MG63 (cell line): ENCODE results near the gene LUZP2. TPM values are rescaled to one million over a fixed set of nuclear protein-coding genes. Genes with fewer than 3 reads are reported as not detected.
"Not testable (repeated sequence)": the region's sequence is repeated elsewhere in the genome, so short reads cannot be mapped to it uniquely, and the experiment has no call there.

Experiments used
- DNase-seq: peaks from one replicate; pipeline ENCODE4 v3.0.0-alpha.2; 2020
- H3K27me3 ChIP-seq: fragments of 250-450 bp; sonication (Bioruptor Pico); 2 replicates; pipeline ENCODE4 v1.5.1; 2020; ENCODE audit warnings: mild to moderate bottlenecking, moderate library complexity
- H3K36me3 ChIP-seq: fragments of 250-450 bp; sonication (Bioruptor Pico); 2 replicates; pipeline ENCODE4 v1.5.1; 2020; ENCODE audit warnings: mild to moderate bottlenecking, moderate library complexity
- H3K4me3 ChIP-seq: fragments of 250-450 bp; sonication (Bioruptor Pico); 2 replicates; pipeline ENCODE4 v1.5.1; 2020; ENCODE audit warnings: mild to moderate bottlenecking, moderate library complexity
- H3K9me3 ChIP-seq: fragments of 250-450 bp; sonication (Bioruptor Pico); 2 replicates; pipeline ENCODE4 v1.5.1; 2020; ENCODE audit warnings: mild to moderate bottlenecking, moderate library complexity
- total RNA-seq: library from RNA; depleted of rRNA; stranded (reverse); fragments of >200 nt; shearing (Covaris generic); gene quantifications from 2 replicates; pipeline ENCODE4 v1.2.3, GENCODE V29; 2014; ENCODE audit warnings: low replicate concordance

Gene LUZP2
- total RNA-seq, 1 experiment from 2014 or later: 1.5 TPM

- no peaks in the 10 kb centered on the region for H3K36me3 ChIP-seq
- H3K9me3 ChIP-seq: no peaks in the 10 kb centered on the region
- no peaks in the 10 kb centered on the region for H3K27me3 ChIP-seq
- no peak overlapping the region for H3K4me3 ChIP-seq
- DNase-seq: no peak
Measured at GRCh38 chr11:24885580-24886173, 388.8 kb downstream of the LUZP2 start.

DNA sequence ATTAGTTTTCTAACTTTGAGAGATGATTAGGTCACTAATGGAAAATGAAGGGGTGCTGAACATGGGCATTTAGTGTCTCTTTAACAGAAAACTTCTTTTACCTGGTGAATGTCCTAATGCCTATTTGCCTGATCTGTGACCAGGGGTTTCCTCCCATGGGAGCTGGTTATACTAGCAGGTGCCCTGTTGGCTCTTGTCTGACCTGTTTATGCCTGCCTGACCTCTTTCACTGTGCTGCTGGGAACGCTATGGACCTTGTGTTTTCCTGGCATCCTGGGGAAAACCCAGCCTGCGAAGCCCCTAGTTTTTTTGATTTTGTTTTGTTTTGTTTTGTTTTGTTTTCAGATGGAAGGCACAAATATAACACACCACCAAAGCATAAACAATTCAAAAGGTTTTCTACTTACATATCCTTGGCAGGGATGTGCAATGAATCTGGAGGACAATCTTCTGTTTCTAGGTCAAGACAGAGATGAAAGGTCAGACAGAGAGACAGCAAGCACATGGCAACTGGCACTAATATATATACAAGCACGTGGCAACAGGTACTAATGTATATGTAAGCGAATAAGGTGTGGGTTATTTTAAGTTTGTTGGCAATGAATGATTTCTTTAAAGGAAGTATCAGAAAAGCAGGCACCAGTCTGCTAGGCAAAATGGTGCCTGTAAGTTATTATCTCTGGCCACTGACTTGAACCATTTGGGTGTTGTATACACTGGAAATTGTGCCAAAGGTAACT lies 390.2 kb downstream of the LUZP2 start:
- no peak overlapping the region for H3K4me3 ChIP-seq
- no peaks in the 10 kb centered on the region for H3K27me3 ChIP-seq
- DNase-seq: no peak
- no peaks in the 10 kb centered on the region for H3K9me3 ChIP-seq
- H3K36me3 ChIP-seq: no peaks in the 10 kb centered on the region

DNA sequence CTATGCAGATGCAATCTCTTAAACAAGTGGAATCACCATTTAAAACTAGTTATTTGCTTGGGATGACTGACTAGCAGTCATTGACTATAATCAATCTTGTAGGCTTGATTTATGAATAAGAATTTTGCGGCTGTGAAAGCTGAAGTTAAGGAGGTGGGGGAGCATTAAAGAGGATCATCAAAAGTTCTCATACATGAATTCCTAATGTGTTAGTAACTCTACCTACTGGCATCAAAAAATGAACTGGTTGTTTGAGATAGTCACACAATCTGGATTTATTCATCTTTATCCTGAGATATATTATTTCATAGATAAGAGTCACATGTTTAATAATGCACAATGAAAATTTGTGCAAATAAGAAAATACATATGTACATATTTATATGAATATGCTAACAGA lies 393.6 kb downstream of the LUZP2 start:
- no peak for DNase-seq
- H3K36me3 ChIP-seq: no peaks in the 10 kb centered on the region
- no peaks in the 10 kb centered on the region for H3K9me3 ChIP-seq
- H3K27me3 ChIP-seq: no peaks in the 10 kb centered on the region
- no peak overlapping the region for H3K4me3 ChIP-seq

DNA sequence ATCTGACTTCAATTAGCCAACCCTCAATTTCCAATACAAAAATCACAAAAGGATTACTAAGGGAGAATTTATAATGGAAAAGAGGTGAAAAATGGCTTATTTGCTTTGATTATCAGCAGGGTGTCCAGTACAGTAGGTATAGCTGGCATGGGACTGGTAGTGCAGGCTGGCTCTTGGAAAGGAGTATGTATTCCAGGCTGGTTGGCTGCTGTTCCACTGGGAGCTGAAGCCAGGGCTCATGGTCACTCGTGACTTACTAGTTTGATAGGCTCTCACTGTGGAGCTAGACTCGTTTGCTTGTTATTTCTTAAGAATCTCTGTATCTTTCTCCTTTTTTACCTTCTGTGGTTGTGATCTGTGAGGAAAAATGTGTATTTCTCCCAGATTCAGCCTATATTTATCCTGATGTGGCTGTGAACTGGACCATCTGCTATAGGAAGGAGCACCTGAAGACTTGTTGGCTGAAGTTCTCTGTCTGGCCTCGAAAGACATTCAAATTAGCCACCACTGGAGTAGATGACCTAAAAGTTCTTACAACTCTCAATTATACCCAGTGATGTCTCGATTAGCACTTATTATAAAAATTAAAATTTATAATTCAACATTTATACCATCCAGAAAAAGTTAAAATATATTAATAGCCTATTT lies 395.1 kb downstream of the LUZP2 start:
- not testable (repeated sequence) for DNase-seq, H3K27me3 ChIP-seq, H3K36me3 ChIP-seq, H3K4me3 ChIP-seq, H3K9me3 ChIP-seq

DNA sequence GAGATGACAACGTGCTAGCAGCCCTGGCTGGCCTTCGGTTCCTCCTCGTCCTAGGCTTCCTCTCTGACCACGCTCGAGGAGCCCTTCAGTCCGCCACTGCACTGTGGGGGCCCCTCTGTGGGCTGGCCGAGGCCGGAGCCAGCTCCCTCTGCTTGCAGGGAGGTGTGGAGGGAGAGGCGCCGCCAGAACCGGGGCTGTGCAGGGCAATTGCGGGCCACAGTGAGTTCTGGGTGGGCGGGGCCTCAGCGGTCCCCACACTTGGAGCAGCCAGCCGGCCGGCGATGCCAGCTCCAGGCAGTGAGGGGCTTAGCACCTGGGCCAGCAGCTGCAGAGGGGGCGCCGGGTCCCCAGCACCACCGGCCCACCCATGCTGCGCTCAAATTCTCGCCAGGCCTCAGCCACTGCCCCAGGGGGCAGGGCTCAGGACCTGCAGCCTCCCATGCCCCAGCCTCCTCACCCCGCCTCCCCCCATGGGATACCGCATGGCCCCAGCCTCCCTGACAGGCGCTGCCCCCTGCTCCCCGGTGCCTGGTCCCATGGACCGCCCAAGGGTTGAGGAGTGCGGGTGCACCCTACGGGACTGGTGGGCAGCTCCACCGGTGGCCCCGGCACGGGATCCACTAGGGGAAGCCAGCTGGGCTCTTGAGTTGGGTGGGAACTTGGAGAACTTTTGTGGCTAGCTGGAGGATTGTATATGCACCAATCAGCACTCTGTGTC lies 399.4 kb downstream of the LUZP2 start:
- DNase-seq: no peak
- Histone ChIP-seq H3K36me3 (no peaks in the 10 kb centered on the region), H3K9me3 (no peaks in the 10 kb centered on the region), H3K4me3 (no peak overlapping the region), H3K27me3 (no peaks in the 10 kb centered on the region)

DNA sequence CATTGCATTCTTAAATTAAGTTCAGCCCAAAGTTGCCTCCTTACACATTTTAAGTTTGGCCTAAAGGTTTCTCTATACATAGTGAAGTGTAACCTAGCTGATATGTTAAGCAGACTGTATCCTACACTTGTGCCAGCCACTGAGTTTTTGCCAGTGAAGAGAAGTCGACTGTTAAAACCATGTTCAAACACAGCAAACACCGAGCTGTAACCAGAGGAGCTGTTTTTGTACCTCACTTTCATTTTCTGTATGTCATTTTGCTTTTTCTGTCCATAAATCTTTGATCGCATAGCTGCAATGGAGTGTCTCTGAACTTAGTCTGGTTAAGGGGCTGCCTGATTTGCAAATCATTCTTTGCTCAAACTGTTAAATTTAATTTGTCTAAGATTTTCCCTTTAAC lies 403.7 kb downstream of the LUZP2 start:
- DNase-seq: no peak
- Histone ChIP-seq H3K4me3 (no peak overlapping the region), H3K36me3 (no peaks in the 10 kb centered on the region), H3K27me3 (no peaks in the 10 kb centered on the region), H3K9me3 (no peaks in the 10 kb centered on the region)

DNA sequence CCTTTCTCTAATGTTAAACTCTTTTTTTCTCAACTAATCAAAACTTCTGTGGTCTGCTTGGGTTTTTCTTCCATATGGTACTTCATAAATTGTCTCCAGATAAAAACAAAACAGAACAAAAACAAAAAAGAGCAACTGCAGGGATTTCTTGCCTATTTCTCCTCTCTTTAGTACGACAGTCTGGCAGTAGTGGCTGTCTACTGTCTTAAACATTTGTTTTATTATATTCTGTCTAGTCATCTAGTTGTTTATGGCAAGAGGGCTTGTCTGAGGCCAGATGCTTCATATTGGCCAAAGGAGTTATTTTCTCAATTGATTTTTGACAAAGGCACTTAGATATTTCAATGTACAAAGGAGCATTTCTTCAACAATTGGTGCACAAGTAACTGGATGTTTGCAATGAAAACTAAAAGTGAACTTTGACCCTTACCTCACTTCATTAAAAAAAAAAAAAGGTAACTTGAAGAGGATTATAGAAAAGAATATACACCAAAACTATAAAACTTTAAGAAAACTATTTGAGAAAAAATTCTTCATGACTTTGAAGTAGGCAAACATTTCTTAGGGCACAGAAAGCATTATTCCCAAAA lies 404.2 kb downstream of the LUZP2 start:
- no peaks in the 10 kb centered on the region for H3K36me3 ChIP-seq
- DNase-seq: no peak
- H3K4me3 ChIP-seq: no peak overlapping the region
- H3K9me3 ChIP-seq: no peaks in the 10 kb centered on the region
- H3K27me3 ChIP-seq: no peaks in the 10 kb centered on the region

DNA sequence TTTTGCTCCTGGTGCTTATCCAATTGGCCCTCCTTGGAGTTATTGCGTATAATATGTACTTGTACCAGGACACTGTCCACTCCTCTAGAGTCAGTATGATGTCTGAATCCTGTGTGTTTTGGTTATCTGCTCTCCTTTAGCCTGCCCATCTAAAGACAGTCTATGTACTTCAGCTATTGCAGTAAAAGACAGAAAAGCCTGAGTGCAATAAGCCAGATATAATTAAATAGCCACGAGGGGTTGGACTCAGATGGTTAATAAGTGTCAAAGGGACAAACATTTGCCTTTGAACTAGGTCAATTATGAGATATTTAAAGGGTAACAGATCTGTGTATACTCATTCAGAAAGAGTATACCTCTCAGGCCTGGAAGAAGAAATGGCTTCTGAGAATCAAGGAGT lies 406.7 kb downstream of the LUZP2 start:
- Histone ChIP-seq H3K36me3 (no peaks in the 10 kb centered on the region), H3K27me3 (no peaks in the 10 kb centered on the region), H3K9me3 (no peaks in the 10 kb centered on the region), H3K4me3 (no peak overlapping the region)
- no peak for DNase-seq

DNA sequence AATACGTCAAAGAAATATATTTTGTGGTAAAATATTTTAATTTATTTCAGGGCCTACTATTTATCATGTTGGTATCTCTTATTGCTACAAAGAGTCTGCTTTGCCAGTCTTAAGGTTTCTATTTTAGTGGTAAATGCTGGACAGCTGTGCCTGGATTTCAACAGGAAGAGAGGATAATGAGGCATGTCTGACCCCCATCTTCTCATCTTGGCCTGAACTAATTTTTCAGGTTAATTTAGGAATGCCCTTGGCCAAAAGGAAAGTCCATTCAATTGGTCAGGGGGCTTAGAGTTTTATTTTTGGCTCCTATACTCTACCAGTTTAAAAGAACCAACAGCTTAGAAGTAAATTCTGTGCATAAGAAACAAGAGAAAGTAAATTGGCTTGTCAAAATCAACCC lies 428.2 kb downstream of the LUZP2 start:
- DNase-seq: no peak
- no peak overlapping the region for H3K4me3 ChIP-seq

GRCh38 chr11:24932110-24933000 lies 435.5 kb downstream of the LUZP2 start:
- H3K27me3 ChIP-seq: no peaks in the 10 kb centered on the region
- no peaks in the 10 kb centered on the region for H3K9me3 ChIP-seq
- no peak overlapping the region for H3K4me3 ChIP-seq
- no peak for DNase-seq
- H3K36me3 ChIP-seq: no peaks in the 10 kb centered on the region

More for the DNA sequence above, 428.2 kb downstream of the LUZP2 start:
- H3K27me3 ChIP-seq: no peaks in the 10 kb centered on the region
- no peaks in the 10 kb centered on the region for H3K9me3 ChIP-seq
- H3K36me3 ChIP-seq: no peaks in the 10 kb centered on the region

DNA sequence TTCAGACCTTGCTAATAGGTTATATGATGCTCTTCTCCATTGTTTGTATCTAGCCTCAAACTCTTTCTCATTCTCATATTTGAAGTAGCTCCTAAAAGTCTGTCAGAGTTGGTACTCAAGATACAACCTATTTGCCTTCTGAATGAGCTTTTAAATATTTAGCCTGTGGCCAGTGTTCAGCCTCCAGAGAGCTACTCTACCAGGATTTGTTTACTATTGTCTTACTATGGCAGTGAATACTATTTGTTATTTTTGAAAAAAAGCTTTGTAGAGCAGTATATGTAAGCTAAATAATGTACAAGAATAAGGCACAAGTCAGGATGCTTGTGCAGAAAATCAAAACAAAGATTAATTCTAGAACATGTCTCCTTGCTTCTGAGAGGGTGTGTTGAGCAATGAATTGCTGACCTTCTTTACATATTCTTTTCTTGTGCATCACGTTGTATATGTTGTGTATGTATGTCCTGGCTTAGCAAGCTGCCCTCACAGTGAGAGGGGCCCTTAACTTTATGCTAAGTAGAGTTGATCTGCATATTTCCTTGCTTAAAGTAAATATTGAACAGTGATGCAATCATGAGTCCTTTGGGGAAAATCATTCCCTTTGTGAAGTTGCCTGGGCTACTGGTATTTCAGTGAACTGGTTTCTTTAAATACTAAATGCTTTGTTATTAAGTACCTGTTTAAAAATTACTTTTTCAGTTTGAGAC lies 438.0 kb downstream of the LUZP2 start:
- no peak overlapping the region for H3K4me3 ChIP-seq

DNA sequence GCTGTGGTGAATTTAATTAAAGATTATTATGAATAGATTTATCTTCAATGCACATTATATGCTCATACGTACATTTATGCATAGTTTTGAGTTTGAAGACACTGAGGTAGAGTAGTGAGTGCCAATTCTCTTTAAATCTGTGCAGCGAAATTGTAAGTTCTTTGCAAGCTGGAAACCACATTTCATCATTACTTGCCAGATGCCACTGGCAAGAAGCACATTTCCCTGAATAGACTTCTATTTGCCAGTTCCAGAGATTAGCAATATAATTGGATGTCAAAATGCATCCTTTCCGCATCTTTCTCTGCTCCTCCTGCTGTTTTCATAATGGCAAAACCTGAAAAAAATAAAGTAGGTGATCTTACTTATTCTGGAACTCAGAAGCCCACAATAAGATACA lies 448.0 kb downstream of the LUZP2 start:
- H3K9me3 ChIP-seq: no peaks in the 10 kb centered on the region
- no peaks in the 10 kb centered on the region for H3K27me3 ChIP-seq
- DNase-seq: no peak
- no peak overlapping the region for H3K4me3 ChIP-seq
- H3K36me3 ChIP-seq: no peaks in the 10 kb centered on the region

More for the DNA sequence above, 438.0 kb downstream of the LUZP2 start:
- H3K27me3 ChIP-seq: no peaks in the 10 kb centered on the region
- no peaks in the 10 kb centered on the region for H3K36me3 ChIP-seq
- DNase-seq: no peak
- no peaks in the 10 kb centered on the region for H3K9me3 ChIP-seq

GRCh38 chr11:24949406-24949805 lies 452.6 kb downstream of the LUZP2 start:
- no peaks in the 10 kb centered on the region for H3K27me3 ChIP-seq
- no peak overlapping the region for H3K4me3 ChIP-seq
- H3K36me3 ChIP-seq: no peaks in the 10 kb centered on the region
- no peak for DNase-seq
- no peaks in the 10 kb centered on the region for H3K9me3 ChIP-seq

GRCh38 chr11:24963852-24964251 lies 467.0 kb downstream of the LUZP2 start:
- DNase-seq: no peak
- Histone ChIP-seq H3K27me3 (no peaks in the 10 kb centered on the region), H3K9me3 (no peaks in the 10 kb centered on the region), H3K36me3 (no peaks in the 10 kb centered on the region), H3K4me3 (no peak overlapping the region)

GRCh38 chr11:24965748-24966147 lies 468.9 kb downstream of the LUZP2 start:
- Histone ChIP-seq H3K27me3 (no peaks in the 10 kb centered on the region), H3K36me3 (no peaks in the 10 kb centered on the region), H3K4me3 (no peak overlapping the region), H3K9me3 (no peaks in the 10 kb centered on the region)
- no peak for DNase-seq

GRCh38 chr11:24993903-24994302 lies 497.1 kb downstream of the LUZP2 start:
- not testable (repeated sequence) for H3K4me3 ChIP-seq, DNase-seq, H3K27me3 ChIP-seq, H3K9me3 ChIP-seq, H3K36me3 ChIP-seq
